CD4-positive, alpha-beta T cell treated with Interleukin-21 for 1 hour (primary cell): Measurements from ENCODE around the gene IRS2.

Experiments used
- DNase-seq: peaks from one replicate; pipeline ENCODE4 v3.0.0-alpha.2; 2020

IRS2 gene

GRCh38 chr13:109727251-109727650, 59.1 kb downstream of the IRS2 start:
- no peak for DNase-seq

DNA sequence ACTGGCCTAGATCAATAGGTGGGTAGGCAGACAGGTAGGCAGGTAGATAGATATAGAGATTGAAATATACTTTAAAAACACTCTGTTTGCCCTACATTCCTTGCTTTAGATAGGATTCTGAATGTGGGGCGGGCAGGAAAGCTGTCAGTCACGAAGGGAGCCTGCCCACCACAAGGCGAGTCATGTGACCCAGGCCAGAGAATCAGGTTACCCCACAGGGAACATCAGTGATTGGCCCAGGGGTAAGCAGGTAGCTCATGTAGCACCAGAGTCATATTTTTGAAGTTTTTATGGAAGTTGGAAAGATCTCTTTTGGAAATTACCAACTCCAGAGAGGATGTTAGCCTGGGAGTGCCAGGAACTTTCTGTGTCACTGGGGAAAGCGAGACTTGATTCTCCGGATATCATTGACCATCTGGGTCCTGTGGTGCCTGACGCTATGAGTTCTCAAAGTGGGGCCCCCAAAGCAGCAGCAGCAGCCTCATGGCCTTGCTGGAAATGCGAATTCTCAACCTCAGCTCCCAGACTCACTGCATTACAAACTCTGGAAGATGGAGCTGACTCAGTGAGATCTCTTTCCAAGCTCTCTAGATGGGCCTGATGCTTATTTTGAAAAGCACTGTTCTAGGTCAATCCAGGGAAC, 60.3 kb downstream of the IRS2 start:
- no peak for DNase-seq

DNA sequence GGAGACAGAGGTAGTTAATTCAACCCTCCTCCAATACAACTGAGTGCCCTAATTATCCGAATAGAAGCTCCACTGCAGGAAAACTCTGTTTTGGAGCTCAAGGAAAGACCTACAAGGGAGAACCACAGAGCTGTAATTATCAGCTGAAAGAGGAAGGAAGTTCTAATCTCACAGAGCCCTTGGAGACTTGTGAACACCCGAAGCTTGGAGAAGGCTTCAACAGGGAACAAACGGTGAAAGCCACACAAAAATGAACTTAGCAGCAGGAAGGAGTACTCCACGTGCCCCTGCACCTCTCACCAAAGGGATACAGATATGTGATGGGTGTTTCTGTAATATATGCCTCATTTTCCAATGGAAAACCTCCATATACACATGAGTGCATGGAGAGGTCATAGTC, 61.1 kb downstream of the IRS2 start:
- no peak for DNase-seq

- no peak for DNase-seq
These were observed 61.8 kb downstream of the IRS2 start for GRCh38 chr13:109724603-109725002.

DNA sequence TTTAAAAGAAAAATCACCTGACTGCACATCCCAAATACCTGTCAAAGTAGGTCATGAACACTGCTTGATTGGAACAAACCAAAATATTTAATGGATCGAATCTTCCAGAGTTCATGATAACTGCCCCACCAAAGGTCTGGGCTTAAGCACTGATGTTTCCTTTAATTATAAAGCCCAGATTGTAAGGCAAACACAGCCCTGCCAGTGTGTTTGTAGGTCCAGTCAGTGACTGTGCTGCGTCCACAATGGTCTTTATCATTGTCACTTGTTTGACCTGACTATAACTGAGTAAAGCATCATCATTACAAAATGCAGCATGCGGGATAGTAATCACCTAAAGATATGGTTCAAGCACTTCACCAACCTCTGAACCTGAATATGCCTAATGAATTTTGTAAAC, 63.3 kb downstream of the IRS2 start:
- no peak for DNase-seq

DNA sequence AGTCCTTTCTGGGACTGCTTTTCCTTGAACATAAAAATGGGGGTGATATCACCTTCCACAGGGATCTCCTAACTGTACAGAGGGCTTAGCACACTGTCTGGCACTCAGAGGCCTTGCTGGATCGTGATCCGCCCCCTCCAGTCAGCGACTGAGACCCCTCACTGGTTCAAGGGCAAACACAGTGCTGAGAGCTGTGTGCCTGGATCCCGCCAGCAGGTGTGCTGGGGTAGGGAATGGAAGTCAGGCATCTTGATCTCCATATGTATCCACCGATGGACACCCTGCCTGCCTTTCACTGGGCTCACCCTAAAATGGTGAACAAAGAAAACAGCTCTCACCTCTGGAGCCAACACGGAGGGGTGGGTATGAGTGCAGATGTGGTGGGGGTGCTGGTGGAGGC, 64.3 kb downstream of the IRS2 start:
- DNase-seq: no peak

GRCh38 chr13:109720758-109721184, 65.6 kb downstream of the IRS2 start:
- no peak for DNase-seq

DNA sequence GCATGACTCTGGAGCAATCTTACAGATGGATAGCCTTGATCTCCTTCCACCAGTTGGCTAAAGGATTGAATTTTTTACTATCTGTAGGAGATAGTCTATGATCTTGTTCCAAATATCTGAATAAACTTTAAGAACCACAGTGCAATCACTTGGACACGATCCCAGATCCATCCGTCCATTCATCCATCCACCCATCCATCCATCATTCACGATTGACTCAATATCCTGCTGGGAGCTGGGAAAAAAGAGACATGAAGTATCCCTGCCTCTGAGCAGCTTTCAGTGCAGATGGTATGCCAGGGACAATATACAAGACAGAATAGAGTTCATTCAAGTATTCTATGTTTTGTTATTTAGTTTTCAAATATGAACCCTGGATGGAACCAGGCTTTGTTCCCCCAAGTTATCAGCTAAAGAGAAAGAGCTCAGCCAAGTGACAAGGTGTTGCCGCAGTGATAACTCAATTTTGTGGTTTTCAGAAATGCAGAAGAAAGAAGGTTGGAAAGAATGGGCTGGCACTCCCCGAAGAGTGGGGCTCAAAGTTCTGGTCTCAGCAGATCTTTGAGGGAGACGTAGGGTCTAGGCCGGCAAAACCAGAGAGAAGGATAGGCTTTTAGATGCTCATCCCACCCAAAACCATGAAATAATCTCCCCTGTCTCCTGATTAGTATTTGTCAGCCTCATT, 66.3 kb downstream of the IRS2 start:
- no peak for DNase-seq

DNA sequence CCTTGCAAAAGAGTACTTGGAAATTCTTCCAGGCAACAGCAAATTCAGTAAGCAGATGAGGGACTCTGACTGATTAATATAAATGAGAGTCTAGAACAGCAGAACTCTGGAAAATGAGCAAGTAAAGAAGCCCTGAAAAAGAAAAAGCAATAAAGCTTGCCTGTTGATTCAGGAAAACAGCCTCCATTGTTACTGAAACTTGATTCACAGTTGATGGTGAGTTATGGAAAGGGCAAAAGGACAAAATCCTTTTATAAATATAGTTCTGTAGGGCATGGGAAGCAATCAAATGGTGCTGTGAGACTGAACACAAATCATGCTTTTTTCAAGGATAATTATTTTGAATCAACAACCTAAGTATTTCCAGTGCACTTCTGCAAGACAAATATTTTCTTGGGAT, 67.7 kb downstream of the IRS2 start:
- DNase-seq: no peak

GRCh38 chr13:109717686-109718085, 68.7 kb downstream of the IRS2 start:
- no peak for DNase-seq

GRCh38 chr13:109715902-109716301, 70.5 kb downstream of the IRS2 start:
- no peak for DNase-seq

DNA sequence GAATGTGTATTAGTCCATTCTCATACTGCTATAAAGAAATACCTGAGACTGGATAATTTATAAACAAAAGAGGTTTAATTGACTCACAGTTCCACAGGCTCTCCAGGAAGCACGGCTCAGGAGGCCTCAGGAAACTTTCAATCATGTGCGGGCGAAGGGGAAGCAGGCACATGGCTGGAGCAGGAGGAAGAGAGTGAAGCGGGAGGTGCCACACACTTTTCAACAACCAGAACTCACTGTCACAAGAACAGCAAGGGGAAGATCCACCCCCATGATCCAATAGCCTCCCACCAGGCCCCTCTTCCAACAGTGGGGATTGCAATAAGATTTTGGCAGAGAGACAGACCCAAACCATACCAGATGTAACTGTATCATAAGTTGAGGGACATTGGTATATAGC, 72.7 kb downstream of the IRS2 start:
- no peak for DNase-seq

- no peak for DNase-seq
These were observed 74.2 kb downstream of the IRS2 start for GRCh38 chr13:109712124-109712722.

DNA sequence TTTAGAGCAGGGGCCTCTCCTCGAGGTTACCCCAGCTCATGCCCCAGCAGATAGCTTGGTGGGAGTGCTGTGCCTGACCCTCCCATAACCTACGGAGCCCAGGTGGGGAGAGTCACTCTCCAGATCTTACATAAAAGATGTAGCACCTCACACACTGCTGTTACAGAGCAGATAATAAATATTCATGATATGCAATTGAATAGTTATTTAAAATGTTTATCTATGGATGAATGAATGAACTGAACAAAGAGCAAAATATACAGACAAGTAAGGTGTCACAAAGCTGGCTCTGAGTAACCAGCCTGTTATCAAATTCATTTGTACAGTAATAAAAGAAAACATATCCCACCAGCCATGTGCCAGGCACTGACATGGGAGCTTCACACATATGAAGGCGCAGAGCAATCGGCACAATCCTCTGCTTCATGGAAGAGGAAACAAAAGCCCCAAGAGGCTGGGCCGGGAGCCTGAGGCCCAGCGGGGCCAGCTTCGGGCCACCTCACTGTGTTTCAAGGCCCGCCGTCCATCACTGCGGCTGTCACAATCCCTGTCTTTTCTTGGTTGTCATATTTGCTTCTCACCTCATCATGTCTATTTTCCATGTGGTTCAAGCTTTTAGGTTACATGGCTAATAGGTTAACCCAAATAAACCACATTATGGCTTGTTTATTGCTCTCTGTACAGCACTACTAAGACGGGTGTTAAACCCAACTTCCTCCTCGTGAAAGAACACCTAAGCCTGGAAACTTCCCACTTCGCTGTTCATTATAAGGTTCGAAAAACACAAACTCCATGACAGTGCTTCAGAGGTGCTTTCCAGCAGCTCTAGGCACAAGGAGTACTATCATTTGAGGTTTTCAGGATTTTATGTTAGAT, 78.4 kb downstream of the IRS2 start:
- DNase-seq: no peak

GRCh38 chr13:109707044-109707741, 79.2 kb downstream of the IRS2 start:
- no peak for DNase-seq

- no peak for DNase-seq
These were observed 80.2 kb downstream of the IRS2 start for GRCh38 chr13:109706015-109706715.

DNA sequence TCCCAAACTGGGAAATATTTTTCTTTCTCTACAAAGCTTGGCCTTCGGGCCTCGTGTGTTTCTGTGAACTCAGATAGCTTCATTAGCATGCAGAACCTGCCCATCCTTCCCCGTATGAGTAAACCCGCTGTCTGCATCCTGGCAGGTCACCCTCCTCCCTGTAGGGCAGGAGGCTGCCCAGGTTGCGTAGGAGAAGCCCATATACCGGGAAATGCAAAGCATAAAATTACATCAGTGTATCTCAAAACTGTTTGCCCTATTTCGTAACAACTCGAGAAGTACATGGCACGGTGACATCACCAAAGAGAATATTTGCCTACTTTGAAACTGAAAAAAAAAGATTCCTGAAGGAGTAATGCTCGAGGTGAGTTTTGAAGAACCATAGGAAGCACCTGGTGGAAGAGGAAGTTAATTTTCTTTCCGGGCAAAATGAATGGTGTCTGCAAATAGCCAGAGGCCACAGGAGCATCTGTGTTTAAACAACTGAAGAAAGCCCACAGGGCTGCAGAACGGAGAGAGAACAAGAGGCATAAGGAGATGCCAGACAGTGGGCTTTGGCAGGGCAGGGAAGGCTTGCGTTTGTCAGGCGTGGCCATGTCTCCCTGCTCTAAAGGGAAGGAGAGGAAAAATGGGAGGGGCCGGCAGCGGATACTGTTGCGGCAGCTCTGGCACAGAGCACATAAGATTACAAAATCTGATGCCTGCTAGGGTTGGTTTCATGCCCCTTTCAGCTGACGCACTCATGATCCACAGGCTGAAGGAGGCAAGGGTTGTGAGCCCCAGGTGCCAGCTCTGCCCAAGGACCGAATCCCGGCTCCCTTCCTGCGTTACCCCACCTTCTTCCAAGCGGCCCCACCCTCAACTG, 81.4 kb downstream of the IRS2 start:
- no peak for DNase-seq

- DNase-seq: no peak
These were observed 83.1 kb downstream of the IRS2 start for GRCh38 chr13:109703250-109703649.
